ENCODE measurements around the gene MS4A3.

Gene MS4A3

GRCh38 chr11:60077981-60078380, 21.5 kb downstream of the MS4A3 start:
- no peak for TF ChIP-seq CTCF (IDR thresholded peaks at IDR 0.05; ENCODE audit: low read depth, low read length, missing control alignments)
- no peak for DNase-seq (ENCODE audit: low read depth)
- H3K4me3 ChIP-seq (ENCODE audit: low read depth, low read length) = no peak overlapping the region
- in situ Hi-C loops (cut with HindIII; ENCODE audit: low sequenced_read_pairs) = no loop called here

- in situ Hi-C loops (cut with HindIII; ENCODE audit: low sequenced_read_pairs) = no loop called here
- no peak for TF ChIP-seq CTCF (IDR thresholded peaks at IDR 0.05; ENCODE audit: low read depth, low read length, missing control alignments)
- DNase-seq (ENCODE audit: low read depth) = no peak
- no peak overlapping the region for H3K4me3 ChIP-seq (ENCODE audit: low read depth, low read length)
These were observed 22.3 kb downstream of the MS4A3 start for GRCh38 chr11:60078745-60079144.

GRCh38 chr11:60080535-60080934, 24.1 kb downstream of the MS4A3 start:
- DNase-seq (ENCODE audit: low read depth) = no peak
- in situ Hi-C loops (cut with HindIII; ENCODE audit: low sequenced_read_pairs) = no loop called here
- TF ChIP-seq CTCF (IDR thresholded peaks at IDR 0.05; ENCODE audit: low read depth, low read length, missing control alignments) = no peak
- no peak overlapping the region for H3K4me3 ChIP-seq (ENCODE audit: low read depth, low read length)

GRCh38 chr11:60084631-60085273, 28.3 kb downstream of the MS4A3 start:
- in situ Hi-C loops (cut with HindIII; ENCODE audit: low sequenced_read_pairs) = no loop called here
- no peak for TF ChIP-seq CTCF (IDR thresholded peaks at IDR 0.05; ENCODE audit: low read depth, low read length, missing control alignments)
- H3K4me3 ChIP-seq (ENCODE audit: low read depth, low read length) = no peak overlapping the region
- no peak for DNase-seq (ENCODE audit: low read depth)

GRCh38 chr11:60085909-60086308, 29.4 kb downstream of the MS4A3 start:
- in situ Hi-C loops (cut with HindIII; ENCODE audit: low sequenced_read_pairs) = no loop called here
- no peak for DNase-seq (ENCODE audit: low read depth)
- H3K4me3 ChIP-seq (ENCODE audit: low read depth, low read length) = no peak overlapping the region
- no peak for TF ChIP-seq CTCF (IDR thresholded peaks at IDR 0.05; ENCODE audit: low read depth, low read length, missing control alignments)

- no peak for TF ChIP-seq CTCF (IDR thresholded peaks at IDR 0.05; ENCODE audit: low read depth, low read length, missing control alignments)
- no peak overlapping the region for H3K4me3 ChIP-seq (ENCODE audit: low read depth, low read length)
- in situ Hi-C loops (cut with HindIII; ENCODE audit: low sequenced_read_pairs) = no loop called here
- DNase-seq (ENCODE audit: low read depth) = no peak
These were observed 30.8 kb downstream of the MS4A3 start for GRCh38 chr11:60087239-60087638.

Measured in astrocyte of the cerebellum (primary cell).